Breast epithelium (tissue), 4 donors: ENCODE data around the gene DOCK3. TPM values are rescaled to one million over a fixed set of nuclear protein-coding genes. Genes with fewer than 3 reads are reported as not detected.

ENCODE experiments used
- DNase-seq, 2 donors: peaks; one replicate each; pipeline ENCODE4 v3.0.0-alpha.2; 2019; ENCODE audit warnings: low spot score in 2 of 2
- H3K27ac ChIP-seq, 2 donors: fragments of 200-600 bp; sonication (generic) in 1 of 2; one replicate each; pipeline ENCODE4 v1.5.1; 2016 to 2019; ENCODE audit warnings: mild to moderate bottlenecking in 1 of 2
- H3K27me3 ChIP-seq, 2 donors: fragments of 200-600 bp; sonication (generic) in 1 of 2; one replicate each; pipeline versions ENCODE4 v1.5.1 to v1.6.0; 2017 to 2019; ENCODE audit warnings: control low read depth in 1 of 2, mild to moderate bottlenecking in 1 of 2
- H3K36me3 ChIP-seq: fragments of 200-600 bp; one replicate; pipeline ENCODE4 v1.5.1; 2019
- H3K4me1 ChIP-seq, 2 donors: fragments of 200-600 bp; sonication (generic); one replicate each; pipeline ENCODE4 v1.5.1; 2016 to 2019; ENCODE audit warnings: control low read depth in 1 of 2
- H3K4me3 ChIP-seq, 3 donors: fragments of 200-600 bp; sonication (generic); 1 replicate in 2 of 3; 2 replicates in 1 of 3; pipeline ENCODE4 v1.5.1; 2016 to 2019; ENCODE audit warnings: mild to moderate bottlenecking in 3 of 3, moderate library complexity in 2 of 3
- H3K9me3 ChIP-seq, 2 donors: fragments of 200-600 bp; sonication (generic) in 1 of 2; one replicate each; pipeline ENCODE4 v1.5.1; 2016 to 2019; ENCODE audit warnings: control low read depth in 1 of 2
- POLR2A ChIP-seq: fragments of 450-650 bp; IDR thresholded peaks from one replicate; pipeline ENCODE4 v1.6.1; 2016; ENCODE audit warnings: antibody characterized with exemption, mild to moderate bottlenecking, moderate library complexity
- POLR2AphosphoS5 ChIP-seq, 3 donors: sonication (generic); formaldehyde crosslinking; IDR thresholded peaks; one replicate each; pipeline ENCODE4 v1.6.1; 2017; ENCODE audit warnings: antibody characterized with exemption in 3 of 3
- intact Hi-C: fragments of 100-400 bp; cut with DNase I; formaldehyde crosslinking; loops from one replicate; pipeline ENCODE4 v1.15.1; 2023; ENCODE audit warnings: low total_unique reads
- total RNA-seq, 3 donors: library from RNA; depleted of rRNA; stranded (reverse); fragments of >200 nt; gene quantifications; one replicate each; pipeline ENCODE4 v1.1.0, GENCODE V29; 2016
- TF ChIP-seq, protein P1 (sequence below), 3 donors: fragments of 450-650 bp; IDR thresholded peaks; one replicate each; pipeline ENCODE4 v1.5.1; 2016 to 2017; ENCODE audit warnings: antibody characterized with exemption in 3 of 3, mild to moderate bottlenecking in 3 of 3, moderate library complexity in 3 of 3

The DOCK3 gene
- total RNA-seq, 3 donors from 2014 or later = 0.64 to 0.73 (median 0.66) TPM

DNA sequence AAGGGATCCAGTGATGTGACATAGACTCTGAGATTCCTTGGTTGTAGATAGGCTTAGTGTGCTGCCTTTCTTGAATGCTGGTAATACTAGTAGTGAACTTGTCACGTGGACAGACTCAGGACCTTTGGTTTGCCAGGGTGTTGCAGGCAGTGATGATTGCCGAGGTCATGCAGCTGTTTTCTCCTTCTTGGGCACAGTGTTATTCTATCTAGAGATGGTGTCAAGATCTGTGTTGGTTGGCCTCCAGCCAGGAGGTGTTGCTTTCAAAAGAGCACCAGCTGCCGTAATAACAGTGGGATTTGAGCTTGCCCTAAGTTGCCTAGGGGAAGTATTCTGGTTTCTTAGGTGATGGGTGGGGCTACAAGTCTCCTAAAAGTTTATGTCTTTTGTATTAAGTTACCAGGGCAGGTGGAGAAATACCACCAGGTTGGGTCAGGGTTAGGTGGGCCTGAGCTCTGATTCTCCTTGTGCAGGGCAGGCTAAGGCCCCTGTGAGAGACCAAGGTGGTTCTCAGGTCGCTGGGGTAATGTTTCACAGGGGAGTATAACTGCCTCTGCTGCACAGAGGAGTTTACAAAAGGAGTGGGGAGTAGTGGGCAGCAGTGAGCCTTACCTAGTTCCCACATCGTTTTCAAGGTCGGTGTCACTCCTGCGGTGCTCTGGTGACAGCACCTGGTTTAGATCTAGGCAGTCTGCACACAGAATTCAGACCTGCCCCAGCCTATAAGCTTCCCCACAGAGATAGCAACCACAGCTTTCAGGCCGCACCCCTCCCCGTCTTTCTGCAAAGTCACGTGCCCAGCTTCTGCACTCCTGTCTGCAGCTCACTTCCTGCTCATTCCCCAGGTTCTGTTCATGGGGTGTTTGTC, 350.3 kb downstream of the DOCK3 start:
- H3K36me3 ChIP-seq = no peaks in the 10 kb centered on the region
- DNase-seq = peak in 1 of 2 donors; percentile 28
- H3K4me3 ChIP-seq = no peak overlapping the region

DNA sequence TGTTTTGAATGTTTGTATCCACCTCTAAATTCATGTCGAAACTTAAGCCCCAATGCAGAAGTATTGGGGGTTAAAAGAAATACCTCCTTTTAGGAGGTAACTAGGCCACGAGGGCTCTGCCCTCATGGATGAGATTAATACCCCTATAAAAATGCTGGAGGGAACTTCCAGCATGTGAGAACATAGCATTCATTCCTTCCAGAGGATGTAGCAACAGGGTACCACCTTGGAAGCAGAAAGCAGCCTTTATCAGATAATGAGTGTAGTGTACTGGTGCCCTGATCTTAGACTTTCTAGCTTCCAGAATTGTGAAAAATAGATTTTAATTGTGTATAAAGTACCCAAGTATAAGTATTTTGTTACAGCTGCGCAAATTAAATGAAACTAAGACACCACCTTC, 356.9 kb downstream of the DOCK3 start:
- no peaks in the 10 kb centered on the region for H3K4me1 ChIP-seq
- no peak for DNase-seq
- H3K4me3 ChIP-seq = no peak overlapping the region
- intact Hi-C loops = no loop called here
- no peaks in the 10 kb centered on the region for H3K27me3 ChIP-seq
- no peak for TF ChIP-seq POLR2AphosphoS5 (IDR thresholded peaks at IDR 0.05)
- TF ChIP-seq, protein P1, sequence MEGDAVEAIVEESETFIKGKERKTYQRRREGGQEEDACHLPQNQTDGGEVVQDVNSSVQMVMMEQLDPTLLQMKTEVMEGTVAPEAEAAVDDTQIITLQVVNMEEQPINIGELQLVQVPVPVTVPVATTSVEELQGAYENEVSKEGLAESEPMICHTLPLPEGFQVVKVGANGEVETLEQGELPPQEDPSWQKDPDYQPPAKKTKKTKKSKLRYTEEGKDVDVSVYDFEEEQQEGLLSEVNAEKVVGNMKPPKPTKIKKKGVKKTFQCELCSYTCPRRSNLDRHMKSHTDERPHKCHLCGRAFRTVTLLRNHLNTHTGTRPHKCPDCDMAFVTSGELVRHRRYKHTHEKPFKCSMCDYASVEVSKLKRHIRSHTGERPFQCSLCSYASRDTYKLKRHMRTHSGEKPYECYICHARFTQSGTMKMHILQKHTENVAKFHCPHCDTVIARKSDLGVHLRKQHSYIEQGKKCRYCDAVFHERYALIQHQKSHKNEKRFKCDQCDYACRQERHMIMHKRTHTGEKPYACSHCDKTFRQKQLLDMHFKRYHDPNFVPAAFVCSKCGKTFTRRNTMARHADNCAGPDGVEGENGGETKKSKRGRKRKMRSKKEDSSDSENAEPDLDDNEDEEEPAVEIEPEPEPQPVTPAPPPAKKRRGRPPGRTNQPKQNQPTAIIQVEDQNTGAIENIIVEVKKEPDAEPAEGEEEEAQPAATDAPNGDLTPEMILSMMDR (IDR thresholded peaks at IDR 0.05) = no peak
- no peak for TF ChIP-seq POLR2A
- no peaks in the 10 kb centered on the region for H3K36me3 ChIP-seq
- H3K27ac ChIP-seq = no peak overlapping the region
- H3K9me3 ChIP-seq = peaks cover 0 to 9% of the 10 kb centered on the region in 2 donors

More for the DNA sequence above, 350.3 kb downstream of the DOCK3 start:
- TF ChIP-seq, protein P1 (IDR thresholded peaks at IDR 0.05) = no peak
- TF ChIP-seq POLR2AphosphoS5 (IDR thresholded peaks at IDR 0.05) = no peak
- TF ChIP-seq POLR2A = no peak
- intact Hi-C loops = no loop called here
- Histone ChIP-seq H3K9me3 (peaks cover 0 to 6% of the 10 kb centered on the region in 2 donors), H3K27ac (no peak overlapping the region), H3K4me1 (no peaks in the 10 kb centered on the region), H3K27me3 (no peaks in the 10 kb centered on the region)

DNA sequence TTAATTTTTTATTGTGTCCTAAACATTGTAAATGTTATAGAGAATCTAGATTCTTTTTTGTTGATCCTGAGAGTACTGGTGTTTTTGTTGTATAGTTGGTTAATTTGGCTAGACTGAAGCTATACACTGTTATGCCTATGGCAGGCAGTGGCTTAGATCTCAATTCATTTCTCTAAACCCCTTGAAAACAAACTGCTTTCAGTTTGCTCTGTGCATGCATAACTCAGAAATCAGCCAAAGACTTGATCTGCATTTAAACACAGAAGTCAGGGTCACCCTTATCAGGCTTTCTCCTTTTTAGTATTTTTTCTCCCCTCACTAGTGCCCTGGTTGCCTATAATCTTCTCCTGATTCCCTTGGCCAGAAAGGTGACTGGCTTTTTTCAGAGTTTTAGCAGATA, 360.9 kb downstream of the DOCK3 start:
- peaks cover 0 to 9% of the 10 kb centered on the region in 2 donors for H3K9me3 ChIP-seq
- TF ChIP-seq, protein P1 (IDR thresholded peaks at IDR 0.05) = no peak
- no peak for TF ChIP-seq POLR2AphosphoS5 (IDR thresholded peaks at IDR 0.05)
- TF ChIP-seq POLR2A = no peak
- no peak overlapping the region for H3K4me3 ChIP-seq
- H3K4me1 ChIP-seq = no peaks in the 10 kb centered on the region
- no peaks in the 10 kb centered on the region for H3K36me3 ChIP-seq
- DNase-seq = no peak
- intact Hi-C loops = no loop called here
- no peaks in the 10 kb centered on the region for H3K27me3 ChIP-seq
- no peak overlapping the region for H3K27ac ChIP-seq

DNA sequence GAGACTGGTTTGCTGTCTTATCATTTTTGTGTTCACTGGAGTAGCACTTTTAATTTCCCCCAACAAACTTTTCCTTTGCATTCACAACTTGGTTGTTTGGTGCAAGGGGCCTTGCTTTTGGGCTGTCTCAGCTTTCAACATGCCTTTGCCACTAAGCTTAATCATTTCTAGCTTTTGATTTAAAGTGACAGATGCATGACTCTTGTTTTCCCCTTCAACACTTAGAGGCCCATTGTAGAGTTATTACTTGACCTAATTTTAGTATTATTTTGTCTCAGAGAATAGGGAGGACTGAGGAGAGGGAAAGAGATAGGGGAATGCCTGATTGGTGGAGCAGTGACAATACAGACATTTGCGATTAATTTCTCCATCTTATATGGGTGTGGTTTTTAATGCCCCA, 370.3 kb downstream of the DOCK3 start:
- no peak for TF ChIP-seq POLR2AphosphoS5 (IDR thresholded peaks at IDR 0.05)
- TF ChIP-seq, protein P1 (IDR thresholded peaks at IDR 0.05) = no peak
- TF ChIP-seq POLR2A = no peak
- intact Hi-C loops = no loop called here

DNA sequence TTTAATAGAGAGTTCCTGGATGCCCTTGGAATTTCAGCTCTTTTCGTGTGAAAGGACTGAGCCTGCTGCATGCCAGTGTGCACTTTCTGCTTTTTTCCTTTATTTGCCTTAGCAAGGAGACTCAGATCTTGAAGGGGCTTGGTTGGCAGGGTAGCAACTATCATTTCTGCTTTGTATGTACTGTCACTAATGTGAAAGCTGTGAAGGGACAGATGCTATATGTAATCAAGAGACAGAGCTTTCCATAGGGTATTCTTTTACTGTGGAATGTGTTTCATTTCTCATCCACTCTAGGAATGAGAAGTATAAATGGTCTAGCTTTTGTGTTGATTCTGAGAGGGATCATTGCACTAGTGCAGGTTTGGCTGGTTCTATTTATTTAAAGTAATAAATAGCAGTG, 377.8 kb downstream of the DOCK3 start:
- H3K27ac ChIP-seq = no peak overlapping the region
- H3K36me3 ChIP-seq = no peaks in the 10 kb centered on the region
- intact Hi-C loops = no loop called here
- TF ChIP-seq, protein P1 (IDR thresholded peaks at IDR 0.05) = no peak
- TF ChIP-seq POLR2A (no peak), POLR2AphosphoS5 (IDR thresholded peaks at IDR 0.05) (no peak)
- H3K4me1 ChIP-seq = no peaks in the 10 kb centered on the region
- no peaks in the 10 kb centered on the region for H3K9me3 ChIP-seq
- no peaks in the 10 kb centered on the region for H3K27me3 ChIP-seq
- DNase-seq = no peak
- H3K4me3 ChIP-seq = no peak overlapping the region

More for the DNA sequence above, 370.3 kb downstream of the DOCK3 start:
- DNase-seq = no peak
- no peaks in the 10 kb centered on the region for H3K9me3 ChIP-seq
- H3K4me1 ChIP-seq = no peaks in the 10 kb centered on the region
- no peaks in the 10 kb centered on the region for H3K27me3 ChIP-seq
- no peaks in the 10 kb centered on the region for H3K36me3 ChIP-seq
- H3K27ac ChIP-seq = no peak overlapping the region
- no peak overlapping the region for H3K4me3 ChIP-seq
